ENCODE measurements around the gene AK8.

DNA sequence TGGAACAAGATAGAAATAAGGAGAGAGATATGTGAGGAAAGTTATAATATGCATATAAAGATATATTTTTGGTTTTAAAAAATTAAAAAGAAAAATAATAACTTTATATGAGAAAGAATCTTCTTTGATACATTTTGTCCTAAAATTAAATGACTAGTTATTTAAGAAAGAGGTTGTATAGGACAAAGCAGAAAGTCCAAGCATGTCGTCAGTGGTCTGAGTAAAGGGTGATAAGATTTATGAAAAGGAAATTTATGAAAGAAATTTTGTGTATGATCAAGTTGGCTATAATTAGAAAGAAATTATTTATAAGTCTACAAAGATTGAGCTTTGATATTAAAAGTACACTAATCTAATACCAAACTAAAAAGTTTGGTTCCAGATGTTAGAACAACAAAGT lies 175.8 kb downstream of the AK8 start:
- TF ChIP-seq ZNF318 (IDR thresholded peaks at IDR 0.05; ENCODE audit: borderline replicate concordance in 1 of 2, low read depth in 1 of 2) (no peak), HMGXB4 (CRISPR knock-in tag; IDR thresholded peaks at IDR 0.05) (no peak), FOXM1 (IDR thresholded peaks at IDR 0.05; ENCODE audit: low read depth) (no peak), FOXM1 (CRISPR knock-in tag; IDR thresholded peaks at IDR 0.05; ENCODE audit: low read depth) (no peak), SETDB1 (IDR thresholded peaks at IDR 0.05; ENCODE audit: low read length) (no peak), HNRNPLL (IDR thresholded peaks at IDR 0.05; ENCODE audit: low read depth, low read length, poor library complexity, severe bottlenecking) (no peak), MXI1 (IDR thresholded peaks at IDR 0.05; ENCODE audit: low read depth, low read length) (no peak), REST (IDR thresholded peaks at IDR 0.05; ENCODE audit: borderline replicate concordance) (no peak), REST (CRISPR knock-in tag; IDR thresholded peaks at IDR 0.05; ENCODE audit: low read depth) (no peak), EZH2 (IDR thresholded peaks at IDR 0.05; ENCODE audit: borderline replicate concordance, low read depth, low read length) (no peak), MBD2 (IDR thresholded peaks at IDR 0.05; ENCODE audit: borderline replicate concordance, low read depth) (no peak), ZNF778 (CRISPR knock-in tag; IDR thresholded peaks at IDR 0.05) (no peak)
- TF ChIP-seq, protein P1, sequence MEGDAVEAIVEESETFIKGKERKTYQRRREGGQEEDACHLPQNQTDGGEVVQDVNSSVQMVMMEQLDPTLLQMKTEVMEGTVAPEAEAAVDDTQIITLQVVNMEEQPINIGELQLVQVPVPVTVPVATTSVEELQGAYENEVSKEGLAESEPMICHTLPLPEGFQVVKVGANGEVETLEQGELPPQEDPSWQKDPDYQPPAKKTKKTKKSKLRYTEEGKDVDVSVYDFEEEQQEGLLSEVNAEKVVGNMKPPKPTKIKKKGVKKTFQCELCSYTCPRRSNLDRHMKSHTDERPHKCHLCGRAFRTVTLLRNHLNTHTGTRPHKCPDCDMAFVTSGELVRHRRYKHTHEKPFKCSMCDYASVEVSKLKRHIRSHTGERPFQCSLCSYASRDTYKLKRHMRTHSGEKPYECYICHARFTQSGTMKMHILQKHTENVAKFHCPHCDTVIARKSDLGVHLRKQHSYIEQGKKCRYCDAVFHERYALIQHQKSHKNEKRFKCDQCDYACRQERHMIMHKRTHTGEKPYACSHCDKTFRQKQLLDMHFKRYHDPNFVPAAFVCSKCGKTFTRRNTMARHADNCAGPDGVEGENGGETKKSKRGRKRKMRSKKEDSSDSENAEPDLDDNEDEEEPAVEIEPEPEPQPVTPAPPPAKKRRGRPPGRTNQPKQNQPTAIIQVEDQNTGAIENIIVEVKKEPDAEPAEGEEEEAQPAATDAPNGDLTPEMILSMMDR (IDR thresholded peaks at IDR 0.05 in 2 of 3, conservative IDR thresholded peaks at IDR 0.05 in 1 of 3; ENCODE audit: insufficient read depth in 2 of 3, low read depth in 1 of 3, low read length in 3 of 3): no peak

Data from K562 (cell line).